HG03159 (cell line): Measurements from ENCODE around the gene HIC1.

Experiments used
- ATAC-seq: cut with Tn5 transposase; IDR thresholded peaks from one replicate; pipeline ENCODE4 v1.9.1; 2021; ENCODE audit warnings: mild to moderate bottlenecking, moderate library complexity; ENCODE audit not compliant: unreplicated experiment

HIC1 gene

DNA sequence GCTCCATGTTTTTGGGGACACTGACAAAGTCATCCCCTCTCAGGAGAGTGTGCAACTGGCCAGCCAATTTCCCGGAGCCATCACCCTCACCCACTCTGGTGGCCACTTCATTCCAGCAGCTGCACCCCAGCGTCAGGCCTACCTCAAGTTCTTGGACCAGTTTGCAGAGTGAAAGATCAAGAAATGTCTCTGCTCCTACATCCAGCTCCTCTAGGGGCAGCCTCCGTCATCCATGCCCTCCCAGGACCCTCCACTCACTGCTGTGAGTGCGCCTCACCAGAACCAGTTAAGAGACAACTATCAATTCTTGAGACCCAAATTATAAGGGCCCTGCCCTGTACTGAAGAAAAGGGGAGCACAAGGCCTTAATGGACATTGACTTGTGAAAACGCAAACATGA is 12.0 kb upstream of the HIC1 start:
- ATAC-seq: no peak

DNA sequence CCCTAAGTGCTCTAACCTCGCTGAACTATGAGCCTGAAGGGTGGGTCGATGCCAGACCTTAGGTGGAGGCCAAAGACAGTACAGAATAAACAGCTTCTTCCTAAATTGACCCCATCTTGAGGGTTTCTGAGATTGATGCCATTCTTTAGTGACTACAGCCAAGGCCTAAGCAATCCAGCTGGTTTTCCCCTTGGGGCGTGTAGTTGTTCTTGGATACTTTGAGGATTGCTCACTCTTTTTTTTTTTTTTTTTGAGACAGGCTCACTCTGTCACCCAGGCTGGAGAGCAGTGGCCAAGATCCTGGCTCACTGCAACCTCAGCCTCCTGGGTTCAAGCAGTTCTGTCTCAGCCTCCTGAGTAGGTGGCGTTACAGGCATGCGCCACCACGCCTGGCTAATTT is 11.1 kb upstream of the HIC1 start:
- ATAC-seq: no peak

DNA sequence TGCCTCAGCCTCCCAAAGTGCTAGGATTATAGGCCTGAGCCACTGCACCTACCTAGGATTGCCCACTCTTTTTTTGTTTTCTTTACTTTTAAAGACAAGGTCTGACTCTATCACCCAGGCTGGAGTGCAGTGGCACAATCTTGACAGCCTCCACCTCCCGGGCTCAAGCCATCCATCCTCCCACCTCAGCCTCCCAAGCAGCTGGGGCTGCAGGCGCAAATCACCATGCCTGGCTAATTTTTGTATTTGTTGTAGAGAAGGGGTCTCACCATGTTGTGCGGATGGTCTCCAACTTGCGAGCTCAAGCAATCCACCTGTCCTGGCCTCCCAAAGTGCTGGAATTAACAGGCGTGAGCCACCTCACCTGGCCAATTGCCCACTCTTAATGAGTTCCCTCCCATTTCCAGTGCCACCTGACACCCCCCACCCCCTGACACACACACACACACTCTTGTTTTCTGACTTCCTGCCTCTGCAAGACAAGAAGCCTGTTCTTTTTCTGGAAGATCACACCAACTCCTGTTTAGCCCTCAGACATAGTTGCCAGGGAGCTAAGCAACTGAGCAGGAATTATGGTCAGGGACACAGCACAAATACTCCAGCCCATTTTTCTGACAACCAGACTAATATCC is 10.5 kb upstream of the HIC1 start:
- no peak for ATAC-seq

DNA sequence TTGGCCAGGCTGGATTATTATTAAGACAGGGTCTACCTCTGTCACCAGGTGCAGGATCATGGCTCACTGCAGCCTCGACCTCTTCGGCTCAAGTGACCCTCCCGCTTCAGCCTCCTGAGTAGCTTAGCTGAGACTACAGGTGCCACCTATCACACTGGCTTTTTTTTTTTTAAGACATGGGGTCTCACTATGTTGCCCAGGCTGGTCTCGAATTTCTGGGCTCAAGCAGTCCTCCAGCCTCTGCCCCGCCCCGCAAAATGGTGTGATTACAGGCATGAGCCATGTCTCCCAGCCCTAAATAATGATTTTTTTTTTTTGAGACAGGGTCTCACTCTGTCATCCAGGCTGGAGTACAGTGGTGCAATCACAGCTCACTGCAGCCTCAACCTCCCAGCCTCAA is 7.3 kb upstream of the HIC1 start:
- ATAC-seq: no peak

DNA sequence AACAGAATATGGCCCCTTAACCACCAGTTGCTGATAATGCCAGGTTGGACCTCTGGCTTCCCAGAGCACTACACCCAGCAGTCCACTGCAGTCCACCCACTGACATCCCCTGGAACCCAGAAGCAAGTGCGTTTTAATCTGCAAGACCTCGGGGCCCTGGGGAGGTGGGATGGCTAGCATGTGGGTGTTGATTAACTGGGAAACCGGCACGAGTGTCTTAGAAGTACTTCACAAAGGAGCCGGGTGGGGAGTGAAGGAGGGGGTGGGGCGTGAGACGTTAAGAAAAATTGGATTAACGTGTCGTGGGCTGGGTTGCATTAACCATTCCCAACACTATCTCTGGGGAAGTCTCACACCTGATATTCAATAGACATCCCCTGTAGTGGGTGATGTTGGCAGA is 6.1 kb upstream of the HIC1 start:
- ATAC-seq: no peak

DNA sequence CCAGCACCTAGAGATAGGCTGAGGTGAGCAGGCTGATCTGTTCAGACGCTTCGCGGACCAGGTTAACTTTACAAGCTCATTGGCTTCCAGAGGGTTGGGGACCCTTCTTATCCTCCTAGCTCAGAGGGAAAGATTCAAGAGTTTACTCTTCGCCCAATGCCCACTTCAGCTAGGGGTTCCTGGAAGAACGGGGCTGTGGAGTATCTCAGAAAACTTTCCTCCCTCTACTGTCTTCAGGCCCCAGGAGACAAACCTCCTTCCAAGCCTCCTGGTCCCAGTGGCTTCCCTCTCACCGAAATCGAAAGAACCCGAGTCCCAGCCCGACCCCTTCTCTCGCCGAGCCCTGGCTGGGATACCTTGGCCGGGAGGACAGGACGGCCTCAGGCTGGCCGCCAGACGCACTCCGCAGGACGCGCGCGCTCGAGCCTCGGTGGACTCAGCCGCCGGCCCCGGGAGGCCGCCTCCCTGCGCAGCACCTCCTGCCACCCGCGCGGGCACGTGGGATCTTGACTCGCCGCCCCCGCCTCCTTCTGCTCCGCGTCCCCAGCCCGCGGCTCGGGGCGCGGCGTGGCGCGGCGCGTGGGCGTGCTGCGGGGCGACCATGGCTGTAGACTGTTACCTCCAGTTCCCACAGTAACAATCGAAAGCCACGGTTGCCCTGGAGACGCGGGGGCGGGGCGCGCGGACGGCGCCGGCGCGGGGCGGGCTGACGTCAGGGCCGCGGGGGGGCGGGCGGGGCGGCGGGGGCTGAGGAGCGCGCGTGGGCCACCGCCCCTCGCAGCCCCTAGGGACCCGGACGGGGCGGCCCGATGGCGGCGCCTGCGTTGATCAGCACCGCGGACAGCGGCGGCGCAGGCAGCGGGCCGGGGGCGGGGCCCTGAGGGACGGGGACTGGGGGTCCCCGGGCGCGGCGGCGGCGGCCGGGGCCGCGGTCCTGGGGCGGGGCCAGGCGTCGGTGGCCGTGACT is 5.3 kb upstream of the HIC1 start:
- peak; percentile 50 for ATAC-seq

DNA sequence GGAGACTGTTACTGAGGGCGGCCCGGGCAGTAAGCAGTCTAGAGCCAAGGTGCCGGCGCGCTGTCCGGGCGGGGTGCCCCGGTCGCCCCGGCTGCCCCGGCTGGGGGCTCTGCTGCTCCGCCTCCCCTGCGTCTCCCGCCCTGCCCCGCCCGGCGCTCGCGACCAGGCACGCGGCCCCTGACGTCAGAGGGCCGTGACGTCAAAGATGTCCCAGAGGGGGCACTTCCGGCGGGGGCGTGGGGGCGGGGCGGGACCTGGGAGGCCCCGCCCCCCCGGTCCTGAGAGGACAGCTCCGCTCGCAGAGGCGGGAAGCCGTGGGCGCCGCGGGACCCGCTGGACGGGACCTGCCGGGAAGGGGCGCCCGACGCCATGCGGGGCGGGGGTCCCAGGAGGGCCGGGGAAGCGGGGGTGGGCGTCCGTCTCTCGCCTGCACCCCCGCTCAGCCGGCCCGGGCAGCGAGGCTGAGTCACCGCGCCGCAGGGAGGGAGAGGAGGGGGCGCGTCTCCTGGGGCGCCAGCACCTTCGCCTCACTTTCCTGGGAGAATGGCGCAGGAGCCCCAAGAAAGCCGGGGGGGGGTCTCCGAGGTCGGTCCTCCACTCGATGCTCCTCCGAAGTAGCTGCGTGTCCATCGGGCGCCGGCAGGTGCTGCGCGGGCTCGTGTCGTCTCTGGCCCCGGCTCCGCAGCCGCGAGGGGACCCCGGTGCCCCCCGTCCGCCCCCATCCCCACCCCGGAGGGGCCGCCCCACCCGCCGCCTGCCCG is 4.4 kb upstream of the HIC1 start:
- ATAC-seq: peak; percentile 5

DNA sequence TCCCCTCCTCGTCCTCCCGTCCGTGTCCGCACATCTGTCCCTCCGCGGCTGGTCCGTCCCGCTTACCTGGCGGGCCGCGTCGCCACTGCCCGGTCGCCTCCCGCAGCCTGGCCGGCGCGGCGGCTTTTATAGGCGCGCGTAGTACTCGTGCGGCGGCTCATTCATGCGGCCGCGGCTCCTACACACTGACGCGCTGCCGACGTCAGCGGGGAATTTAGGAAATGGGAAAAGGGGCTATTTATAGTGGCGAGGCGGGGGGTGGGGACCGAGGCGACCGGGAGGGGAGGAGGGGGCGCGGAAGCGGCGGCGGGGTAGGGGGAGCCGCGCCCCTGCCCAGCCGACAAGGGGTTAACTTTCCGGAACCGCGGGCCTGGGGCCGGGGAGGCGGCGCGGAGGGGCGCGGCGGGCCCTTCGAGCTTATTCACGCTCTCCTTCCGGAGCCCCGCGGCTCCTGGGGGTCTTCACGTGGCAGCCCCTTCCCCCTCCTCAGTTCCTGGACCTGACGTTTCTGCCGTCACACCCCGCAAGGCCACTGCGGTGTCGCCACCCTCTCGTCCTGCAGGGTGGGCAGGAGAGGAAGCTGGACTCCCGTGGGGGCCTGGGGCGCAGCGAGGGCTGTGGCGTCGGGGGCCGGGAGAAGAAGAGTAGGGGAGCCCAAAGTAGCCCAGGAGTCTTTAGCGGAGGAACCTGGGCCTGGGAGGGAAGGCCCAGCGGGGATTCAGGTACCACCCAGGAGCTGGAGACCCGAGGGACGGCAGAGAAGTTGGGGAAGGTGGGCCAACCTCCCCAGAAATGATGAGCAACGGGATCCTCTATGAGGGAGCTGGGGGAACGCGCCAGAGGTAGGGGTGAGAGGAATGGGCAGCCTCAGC is 3.6 kb upstream of the HIC1 start:
- no peak for ATAC-seq

DNA sequence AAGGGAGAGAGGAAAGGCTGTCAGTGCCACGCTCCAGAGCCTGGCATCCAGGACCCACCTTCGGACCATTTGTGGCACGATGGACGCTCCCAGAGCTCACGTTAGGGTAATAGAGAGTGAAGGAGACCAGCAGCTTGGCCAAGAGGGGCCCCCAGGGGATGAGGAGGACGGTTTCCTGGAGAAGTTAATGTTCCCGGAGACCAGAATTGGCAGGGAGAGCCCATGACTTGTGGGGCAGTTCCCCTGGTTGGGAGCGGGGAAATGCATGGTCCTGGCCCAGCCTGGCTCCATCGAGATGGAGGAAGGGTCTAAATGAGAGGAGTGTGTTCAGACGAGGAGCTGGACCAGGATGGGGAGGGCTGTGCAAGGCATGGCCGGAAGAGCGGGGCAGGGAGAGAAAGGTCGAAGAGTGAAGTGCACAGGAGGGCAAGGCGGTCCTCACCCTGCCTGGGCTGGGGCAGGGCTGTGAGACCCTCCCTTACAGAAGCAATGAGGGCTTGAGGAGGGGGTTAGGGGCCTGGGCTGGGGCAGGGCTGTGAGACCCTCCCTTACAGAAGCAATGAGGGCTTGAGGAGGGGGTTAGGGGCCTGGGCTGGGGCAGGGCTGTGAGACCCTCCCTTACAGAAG is 2.9 kb upstream of the HIC1 start:
- no peak for ATAC-seq

DNA sequence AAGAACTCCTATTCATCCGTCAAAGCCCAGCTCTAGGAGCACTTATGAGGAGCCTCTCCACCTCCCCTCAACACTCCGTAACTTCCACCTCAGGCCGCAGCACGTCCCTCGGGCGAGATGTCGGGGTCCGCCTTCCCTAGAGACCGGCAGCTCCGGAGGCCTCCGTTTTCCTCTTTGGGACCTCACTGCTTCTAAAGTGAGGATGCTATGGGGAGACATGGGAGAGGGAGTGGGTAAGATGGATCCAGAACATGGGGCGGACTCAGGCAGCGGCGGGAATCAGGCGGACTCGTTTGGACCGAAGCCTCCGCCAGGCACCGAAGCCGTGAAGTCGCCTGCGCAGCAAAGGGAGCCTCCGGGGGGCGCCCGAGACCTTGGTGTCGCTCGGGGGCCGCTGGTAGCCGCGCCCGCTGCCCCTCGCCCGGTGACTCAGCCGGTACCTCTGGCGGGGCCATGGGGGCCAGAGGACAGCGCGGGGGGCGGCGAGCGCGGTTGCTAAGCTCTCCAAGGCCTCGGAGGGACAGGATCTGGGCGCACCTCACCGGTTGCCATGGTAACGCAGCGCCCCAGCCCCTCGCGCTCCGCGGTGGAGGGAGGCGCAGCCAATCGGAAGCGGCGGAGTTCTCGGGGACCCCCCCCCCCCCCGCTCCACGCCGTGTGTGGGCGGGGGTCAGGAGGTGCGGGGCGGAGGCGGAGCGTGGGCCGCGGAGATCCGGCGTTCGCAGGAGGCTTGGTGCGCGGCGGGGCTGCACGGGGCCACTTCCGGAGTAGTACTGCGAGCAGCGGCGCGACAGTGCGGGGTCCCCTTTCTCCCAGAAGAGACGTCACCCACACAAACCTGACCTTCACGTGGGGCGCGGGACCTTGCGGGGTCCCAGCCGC is 1.3 kb upstream of the HIC1 start:
- ATAC-seq: no peak

DNA sequence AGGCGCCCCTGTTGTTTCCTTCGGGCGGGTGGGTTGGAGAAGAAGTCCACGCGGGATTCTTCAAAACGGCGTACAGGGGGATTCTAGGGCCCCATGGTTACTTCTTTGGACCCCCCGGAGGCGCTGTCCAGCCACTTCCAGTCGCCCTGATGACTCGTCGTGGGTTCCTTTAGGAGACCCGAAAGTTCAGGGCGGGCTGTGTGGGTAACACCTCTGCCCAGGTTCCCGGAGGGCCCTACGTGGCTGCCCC is 716 bp upstream of the HIC1 start:
- no peak for ATAC-seq

DNA sequence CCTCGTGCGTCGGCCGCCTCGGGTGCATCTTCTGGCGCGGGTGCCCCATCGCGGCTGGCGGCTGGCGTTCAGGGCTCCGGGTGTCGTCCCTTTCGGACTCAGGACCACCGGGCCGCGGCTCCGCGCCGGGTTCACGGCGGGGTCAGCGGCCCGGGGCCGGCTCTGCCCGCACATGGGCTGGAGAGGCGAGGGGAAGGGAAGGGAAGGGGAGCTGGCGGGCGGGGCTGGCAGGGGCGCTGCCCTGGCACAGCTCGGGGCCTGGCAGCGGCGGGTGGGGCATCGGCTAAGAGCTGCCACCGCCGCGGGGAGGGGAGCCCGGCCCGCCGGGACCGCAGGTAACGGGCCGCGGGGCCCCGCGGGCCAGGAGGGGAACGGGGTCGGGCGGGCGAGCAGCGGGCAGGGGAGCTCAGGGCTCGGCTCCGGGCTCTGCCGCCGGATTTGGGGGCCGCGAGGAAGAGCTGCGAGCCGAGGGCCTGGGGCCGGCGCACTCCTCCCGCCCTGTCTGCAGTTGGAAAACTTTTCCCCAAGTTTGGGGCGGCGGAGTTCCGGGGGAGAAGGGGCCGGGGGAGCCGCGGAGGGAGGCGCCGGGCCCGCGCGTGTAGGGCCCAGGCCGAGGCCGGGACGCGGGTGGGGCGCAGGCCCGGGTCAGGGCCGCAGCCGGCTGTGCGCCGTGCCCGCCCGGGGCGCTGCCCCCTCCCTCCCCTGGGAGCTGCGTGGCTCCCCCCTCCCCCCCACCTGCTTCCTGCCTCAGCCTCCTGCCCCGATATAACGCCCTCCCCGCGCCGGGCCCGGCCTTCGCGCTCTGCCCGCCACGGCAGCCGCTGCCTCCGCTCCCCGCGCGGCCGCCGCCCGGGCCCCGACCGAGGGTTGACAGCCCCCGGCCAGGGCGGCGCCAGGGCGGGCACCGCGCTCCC is 646 bp downstream of the HIC1 start:
- ATAC-seq: peak; percentile 13

DNA sequence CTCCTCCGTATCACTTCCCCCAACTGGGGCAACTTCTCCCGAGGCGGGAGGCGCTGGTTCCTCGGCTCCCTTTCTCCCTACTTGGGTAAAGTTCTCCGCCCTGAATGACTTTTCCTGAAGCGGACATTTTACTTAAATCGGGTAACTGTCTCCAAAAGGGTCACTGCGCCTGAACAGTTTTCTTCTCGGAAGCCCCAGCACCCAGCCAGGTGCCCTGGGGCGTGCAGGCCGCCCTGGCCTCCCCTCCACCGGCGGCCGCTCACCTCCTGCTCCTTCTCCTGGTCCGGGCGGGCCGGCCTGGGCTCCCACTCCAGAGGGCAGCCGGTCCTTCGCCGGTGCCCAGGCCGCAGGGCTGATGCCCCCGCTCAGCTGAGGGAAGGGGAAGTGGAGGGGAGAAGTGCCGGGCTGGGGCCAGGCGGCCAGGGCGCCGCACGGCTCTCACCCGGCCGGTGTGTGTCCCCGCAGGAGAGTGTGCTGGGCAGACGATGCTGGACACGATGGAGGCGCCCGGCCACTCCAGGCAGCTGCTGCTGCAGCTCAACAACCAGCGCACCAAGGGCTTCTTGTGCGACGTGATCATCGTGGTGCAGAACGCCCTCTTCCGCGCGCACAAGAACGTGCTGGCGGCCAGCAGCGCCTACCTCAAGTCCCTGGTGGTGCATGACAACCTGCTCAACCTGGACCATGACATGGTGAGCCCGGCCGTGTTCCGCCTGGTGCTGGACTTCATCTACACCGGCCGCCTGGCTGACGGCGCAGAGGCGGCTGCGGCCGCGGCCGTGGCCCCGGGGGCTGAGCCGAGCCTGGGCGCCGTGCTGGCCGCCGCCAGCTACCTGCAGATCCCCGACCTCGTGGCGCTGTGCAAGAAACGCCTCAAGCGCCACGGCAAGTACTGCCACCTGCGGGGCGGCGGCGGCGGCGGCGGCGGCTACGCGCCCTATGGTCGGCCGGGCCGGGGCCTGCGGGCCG is 1.6 kb downstream of the HIC1 start:
- ATAC-seq: no peak

DNA sequence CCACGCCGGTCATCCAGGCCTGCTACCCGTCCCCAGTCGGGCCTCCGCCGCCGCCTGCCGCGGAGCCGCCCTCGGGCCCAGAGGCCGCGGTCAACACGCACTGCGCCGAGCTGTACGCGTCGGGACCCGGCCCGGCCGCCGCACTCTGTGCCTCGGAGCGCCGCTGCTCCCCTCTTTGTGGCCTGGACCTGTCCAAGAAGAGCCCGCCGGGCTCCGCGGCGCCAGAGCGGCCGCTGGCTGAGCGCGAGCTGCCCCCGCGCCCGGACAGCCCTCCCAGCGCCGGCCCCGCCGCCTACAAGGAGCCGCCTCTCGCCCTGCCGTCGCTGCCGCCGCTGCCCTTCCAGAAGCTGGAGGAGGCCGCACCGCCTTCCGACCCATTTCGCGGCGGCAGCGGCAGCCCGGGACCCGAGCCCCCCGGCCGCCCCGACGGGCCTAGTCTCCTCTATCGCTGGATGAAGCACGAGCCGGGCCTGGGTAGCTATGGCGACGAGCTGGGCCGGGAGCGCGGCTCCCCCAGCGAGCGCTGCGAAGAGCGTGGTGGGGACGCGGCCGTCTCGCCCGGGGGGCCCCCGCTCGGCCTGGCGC is 2.4 kb downstream of the HIC1 start:
- no peak for ATAC-seq

DNA sequence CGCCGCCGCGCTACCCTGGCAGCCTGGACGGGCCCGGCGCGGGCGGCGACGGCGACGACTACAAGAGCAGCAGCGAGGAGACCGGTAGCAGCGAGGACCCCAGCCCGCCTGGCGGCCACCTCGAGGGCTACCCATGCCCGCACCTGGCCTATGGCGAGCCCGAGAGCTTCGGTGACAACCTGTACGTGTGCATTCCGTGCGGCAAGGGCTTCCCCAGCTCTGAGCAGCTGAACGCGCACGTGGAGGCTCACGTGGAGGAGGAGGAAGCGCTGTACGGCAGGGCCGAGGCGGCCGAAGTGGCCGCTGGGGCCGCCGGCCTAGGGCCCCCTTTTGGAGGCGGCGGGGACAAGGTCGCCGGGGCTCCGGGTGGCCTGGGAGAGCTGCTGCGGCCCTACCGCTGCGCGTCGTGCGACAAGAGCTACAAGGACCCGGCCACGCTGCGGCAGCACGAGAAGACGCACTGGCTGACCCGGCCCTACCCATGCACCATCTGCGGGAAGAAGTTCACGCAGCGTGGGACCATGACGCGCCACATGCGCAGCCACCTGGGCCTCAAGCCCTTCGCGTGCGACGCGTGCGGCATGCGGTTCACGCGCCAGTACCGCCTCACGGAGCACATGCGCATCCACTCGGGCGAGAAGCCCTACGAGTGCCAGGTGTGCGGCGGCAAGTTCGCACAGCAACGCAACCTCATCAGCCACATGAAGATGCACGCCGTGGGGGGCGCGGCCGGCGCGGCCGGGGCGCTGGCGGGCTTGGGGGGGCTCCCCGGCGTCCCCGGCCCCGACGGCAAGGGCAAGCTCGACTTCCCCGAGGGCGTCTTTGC is 3.1 kb downstream of the HIC1 start:
- ATAC-seq: no peak
